Activated T-cell treated with anti-CD3 and anti-CD28 coated beads for 24 hours (primary cell): ENCODE results near the gene CYP2C9.
"Not testable (repeated sequence)": the region's sequence is repeated elsewhere in the genome, so short reads cannot be mapped to it uniquely, and the experiment has no call there.

Source experiments
- DNase-seq: peaks from one replicate; pipeline ENCODE4 v3.0.0-alpha.2; 2020; ENCODE audit warnings: low read depth

CYP2C9 gene

DNA sequence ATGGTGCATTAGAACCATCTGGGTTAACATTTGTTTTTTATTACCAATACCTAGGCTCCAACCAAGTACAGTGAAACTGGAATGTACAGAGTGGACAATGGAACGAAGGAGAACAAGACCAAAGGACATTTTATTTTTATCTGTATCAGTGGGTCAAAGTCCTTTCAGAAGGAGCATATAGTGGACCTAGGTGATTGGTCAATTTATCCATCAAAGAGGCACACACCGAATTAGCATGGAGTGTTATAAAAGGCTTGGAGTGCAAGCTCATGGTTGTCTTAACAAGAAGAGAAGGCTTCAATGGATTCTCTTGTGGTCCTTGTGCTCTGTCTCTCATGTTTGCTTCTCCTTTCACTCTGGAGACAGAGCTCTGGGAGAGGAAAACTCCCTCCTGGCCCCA lies at the start of gene CYP2C9:
CYP2C9 (plus strand) TSS at position 276 of the 400 bp plus-strand sequence; CDS start at position 301, 25 bp downstream.
- DNase-seq: no peak

- DNase-seq: no peak
Observed at GRCh38 chr10:94889123-94889522, 49.3 kb upstream of the CYP2C9 start.

- no peak for DNase-seq
Observed at GRCh38 chr10:94890264-94891022, 48.0 kb upstream of the CYP2C9 start.

DNA sequence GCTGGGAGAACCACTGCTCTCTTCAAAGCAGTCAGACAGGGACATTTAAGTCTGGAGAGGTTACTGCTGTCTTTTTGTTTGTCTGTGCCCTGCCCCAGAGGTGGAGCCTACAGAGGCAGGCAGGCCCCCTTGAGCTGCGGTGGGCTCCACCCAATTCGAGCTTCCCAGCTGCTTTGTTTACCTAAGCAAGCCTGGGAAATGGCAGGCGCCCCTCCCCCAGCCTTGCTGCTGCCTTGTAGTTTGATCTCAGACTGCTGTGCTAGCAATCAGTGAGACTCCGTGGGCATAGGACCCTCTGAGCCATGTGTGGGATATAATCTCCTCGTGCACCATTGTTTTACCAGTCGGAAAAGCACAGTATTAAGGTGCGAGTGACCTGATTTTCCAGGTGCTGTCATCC lies 40.0 kb upstream of the CYP2C9 start:
- DNase-seq: not testable (repeated sequence)

- DNase-seq: no peak
Observed at GRCh38 chr10:94902080-94902479, 36.4 kb upstream of the CYP2C9 start.

DNA sequence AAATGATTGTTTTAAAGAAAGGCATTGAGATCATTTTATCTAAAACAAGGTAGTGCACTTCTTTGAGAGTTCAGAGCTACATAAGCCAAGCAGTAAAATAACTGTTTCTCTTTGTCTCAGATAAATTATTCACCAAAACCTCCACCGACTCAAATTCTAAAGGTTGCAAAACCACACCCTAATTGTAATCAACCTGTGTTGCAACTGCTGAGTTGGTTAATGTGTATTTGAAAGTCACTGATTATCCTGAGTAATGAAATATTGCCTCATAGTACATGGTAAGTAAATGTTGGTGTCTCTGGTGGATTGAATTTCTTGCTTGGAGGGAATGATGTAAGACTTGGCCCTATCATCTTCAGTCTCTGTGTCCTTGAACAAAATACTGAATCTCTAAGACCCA lies 35.9 kb upstream of the CYP2C9 start:
- no peak for DNase-seq

- DNase-seq: not testable (repeated sequence)
Observed at GRCh38 chr10:94904506-94905148, 33.8 kb upstream of the CYP2C9 start.

GRCh38 chr10:94916423-94916822 lies 22.0 kb upstream of the CYP2C9 start:
- no peak for DNase-seq

GRCh38 chr10:94936721-94937120 lies 1.7 kb upstream of the CYP2C9 start:
- DNase-seq: no peak

DNA sequence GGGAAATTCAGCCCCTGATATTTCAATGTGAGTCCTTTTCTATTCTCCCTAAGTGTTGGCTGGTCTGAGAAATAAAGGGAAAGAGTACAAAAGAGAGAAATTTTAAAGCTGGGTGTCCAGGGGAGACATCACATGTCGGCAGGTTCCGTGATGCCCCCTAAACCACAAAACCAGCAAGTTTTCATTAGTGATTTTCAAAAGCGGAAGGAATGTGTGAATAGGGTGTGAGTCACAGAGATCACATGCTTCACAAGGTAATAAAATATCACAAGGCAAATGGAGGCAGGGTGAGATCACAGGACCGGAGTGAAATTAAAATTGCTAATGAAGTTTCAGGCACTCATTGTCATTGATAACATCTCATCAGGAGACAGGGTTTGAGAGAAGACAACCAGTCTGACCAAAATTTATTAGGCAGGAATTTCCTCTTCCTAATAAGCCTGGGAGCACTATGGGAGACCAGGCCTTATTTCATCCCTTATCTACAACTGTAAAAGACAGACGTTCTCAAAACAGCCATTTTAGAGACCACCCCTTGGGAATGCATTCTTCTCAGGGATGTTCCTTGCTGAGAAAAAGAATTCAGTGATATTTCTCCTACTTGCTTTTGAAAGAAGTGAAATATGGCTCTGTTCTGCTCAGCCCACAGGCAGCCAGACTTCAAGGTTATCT lies 5.1 kb downstream of the CYP2C9 start:
- DNase-seq: not testable (repeated sequence)

DNA sequence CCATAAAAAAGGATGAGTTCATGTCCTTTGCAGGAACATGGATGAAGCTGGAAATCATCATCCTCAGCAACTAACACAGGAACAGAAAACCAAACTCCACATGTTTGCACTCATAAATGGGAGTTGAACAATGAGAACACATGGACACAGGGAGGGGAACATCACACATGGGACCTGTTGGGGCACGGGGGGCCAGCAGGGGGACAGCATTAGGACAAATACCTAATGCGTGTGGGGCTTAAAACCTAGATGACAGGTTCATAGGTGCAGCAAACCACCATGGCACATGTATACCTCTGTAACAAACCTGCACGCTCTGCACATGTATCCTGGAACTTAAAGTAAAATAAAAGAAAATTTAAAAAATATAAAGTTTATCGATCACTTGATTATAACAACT lies 7.7 kb downstream of the CYP2C9 start:
- DNase-seq: not testable (repeated sequence)

GRCh38 chr10:94963901-94964300 lies 25.4 kb downstream of the CYP2C9 start:
- DNase-seq: no peak

- DNase-seq: no peak
Observed at GRCh38 chr10:94983555-94983954, 45.1 kb downstream of the CYP2C9 start.

DNA sequence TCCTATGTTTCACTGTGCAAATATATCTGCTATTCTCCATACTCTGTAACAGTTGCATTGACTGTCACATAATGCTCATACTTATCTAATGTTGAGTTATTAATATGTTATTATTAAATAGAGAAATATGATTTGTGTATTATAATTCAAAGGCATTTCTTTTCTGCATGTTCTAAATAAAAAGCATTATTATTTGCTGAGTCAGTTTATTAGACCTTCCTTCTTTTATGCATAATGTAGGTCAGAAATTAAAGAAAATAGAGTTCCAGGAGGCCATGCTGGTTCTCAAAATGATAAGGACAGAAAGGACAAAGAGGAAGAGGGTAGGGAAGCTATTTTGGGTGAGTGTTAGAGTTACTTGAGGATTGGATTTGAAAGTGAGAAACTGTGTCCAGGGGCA lies 50.7 kb downstream of the CYP2C9 start:
- no peak for DNase-seq

DNA sequence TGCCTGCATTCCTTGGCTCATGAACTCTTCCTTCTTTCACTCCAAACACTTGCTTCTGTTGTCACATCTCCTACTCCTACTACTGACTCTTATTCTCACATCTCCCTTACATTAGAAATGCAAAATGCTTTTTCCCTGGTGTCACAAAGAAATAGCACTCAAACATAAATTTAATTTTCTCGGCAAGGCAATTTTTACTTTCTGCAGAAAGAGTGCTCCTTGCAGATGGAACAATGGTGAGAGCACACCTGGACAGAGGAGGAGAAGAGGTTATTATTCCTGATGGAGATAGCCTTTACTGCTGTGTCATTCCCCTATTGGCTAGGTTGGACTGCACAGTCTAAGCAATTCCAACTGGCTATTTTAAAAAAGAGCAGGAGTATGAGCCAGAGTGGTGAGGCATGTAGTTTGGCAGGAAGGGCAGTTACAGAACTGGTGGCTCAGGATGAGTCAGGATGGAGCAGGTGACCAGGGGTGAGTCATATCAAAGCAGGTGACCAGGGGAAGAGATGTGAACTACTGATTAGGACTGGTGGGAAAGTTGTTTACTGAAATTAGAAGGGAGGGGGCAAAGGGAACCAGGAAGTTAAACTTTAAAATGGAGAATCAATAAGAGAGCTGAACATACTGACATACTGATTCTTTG lies 52.9 kb downstream of the CYP2C9 start:
- DNase-seq: no peak

- DNase-seq: no peak
Observed at GRCh38 chr10:94992811-94993210, 54.4 kb downstream of the CYP2C9 start.

DNA sequence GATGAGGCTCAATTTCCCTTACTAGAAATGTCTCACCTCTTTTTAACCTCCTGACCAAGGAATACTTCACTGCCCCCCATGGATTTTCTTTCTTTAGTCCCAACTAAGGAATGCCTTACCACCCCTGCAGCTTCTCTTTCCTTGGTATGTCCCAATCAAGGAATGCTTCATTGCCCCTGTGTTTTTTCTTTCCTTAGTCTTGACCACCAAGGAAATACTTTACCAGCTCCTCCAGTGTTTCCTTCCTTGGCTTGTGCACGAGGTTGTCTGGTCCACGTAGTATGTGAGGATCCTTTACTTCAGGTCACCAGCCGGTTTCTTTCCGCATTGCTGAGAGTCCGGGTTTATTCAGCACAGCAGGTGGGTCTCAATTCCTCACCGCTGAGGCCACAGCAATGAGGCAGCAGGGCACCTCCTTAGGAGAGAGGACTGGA lies 59.3 kb downstream of the CYP2C9 start:
- DNase-seq: no peak

DNA sequence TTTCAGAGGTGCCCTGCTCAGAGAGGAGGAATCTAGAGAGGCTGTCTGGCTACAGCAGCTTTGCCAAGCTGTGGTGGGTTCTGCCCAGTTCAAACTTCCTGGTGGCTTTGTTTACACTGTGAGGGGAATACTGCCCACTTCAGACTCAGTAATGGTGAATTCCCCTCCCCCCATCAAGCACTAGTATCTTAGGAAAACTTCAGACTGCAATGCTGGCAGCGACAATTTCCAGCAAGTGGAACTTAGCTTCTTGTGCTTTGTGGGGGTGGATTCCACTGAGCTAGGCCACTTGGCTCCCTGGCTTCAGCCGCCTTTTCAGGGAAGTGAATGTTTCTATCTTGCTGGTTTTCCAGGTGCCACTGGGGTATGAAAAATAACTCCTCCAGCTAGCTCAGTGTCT lies 88.0 kb downstream of the CYP2C9 start:
- DNase-seq: no peak

- DNase-seq: no peak
Observed at GRCh38 chr10:95031656-95032055, 93.2 kb downstream of the CYP2C9 start.

DNA sequence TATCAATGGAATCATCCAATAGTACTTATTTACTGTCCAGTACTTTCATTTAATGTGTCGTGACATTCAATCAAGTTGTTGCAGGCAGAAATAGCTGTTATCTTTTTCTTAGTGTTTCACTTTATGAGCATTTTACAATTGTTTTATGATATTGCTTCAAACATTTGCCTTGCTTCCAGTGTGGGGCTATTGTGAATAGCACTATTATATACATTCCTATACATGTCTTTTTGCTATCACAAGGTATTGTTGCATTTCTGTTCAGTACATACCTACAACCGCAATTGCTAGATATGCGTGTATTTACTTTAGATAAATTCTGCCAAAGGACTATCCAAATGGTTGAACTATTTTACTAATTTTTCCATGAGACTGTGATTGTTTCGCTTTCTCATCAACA lies 95.9 kb downstream of the CYP2C9 start:
- no peak for DNase-seq

DNA sequence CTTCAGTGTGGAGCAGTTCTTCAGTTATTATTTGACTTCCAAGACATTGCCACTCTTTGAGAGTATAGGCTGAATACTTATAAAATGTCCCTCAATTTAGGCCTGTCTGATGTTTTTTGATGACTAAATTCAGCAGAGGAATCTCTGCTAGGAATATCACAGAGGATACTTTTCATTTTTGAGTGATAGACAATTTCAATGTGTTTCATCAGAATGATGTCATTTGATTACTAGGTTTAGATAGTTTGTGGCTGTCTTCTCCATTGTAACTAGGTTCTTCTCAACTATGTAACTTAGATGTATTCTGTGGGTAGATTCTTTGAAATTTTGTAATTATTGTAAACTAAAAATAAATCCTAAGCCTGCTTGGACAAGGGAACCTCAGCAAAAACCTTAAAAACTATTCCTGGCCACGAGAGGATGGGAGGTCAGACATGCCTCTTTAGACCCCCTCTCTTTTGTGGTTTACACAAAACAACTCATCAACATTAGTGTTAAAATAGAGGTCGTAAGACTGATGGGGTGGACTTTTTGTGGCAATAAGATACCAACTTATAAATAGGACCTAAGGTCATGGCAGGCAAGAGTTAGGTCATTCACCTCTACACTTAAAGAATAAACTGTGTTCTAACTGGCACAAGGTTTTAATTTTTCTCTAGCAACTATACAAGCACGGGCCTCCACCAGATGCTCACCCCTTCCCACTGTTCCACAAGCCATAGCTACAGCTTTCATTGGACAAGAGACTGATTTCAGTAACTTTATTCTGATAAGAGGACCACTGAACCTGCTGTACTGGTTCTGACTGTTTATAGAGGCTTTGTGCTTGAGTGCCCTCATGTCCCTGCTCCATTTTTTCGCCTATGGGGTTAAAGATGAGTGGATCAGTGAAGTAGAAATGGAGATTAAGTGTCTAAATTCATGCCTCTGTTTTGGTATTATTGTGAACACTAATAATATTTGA lies 97.2 kb downstream of the CYP2C9 start:
- no peak for DNase-seq
